ENCODE results near the gene GRIN2D.

The GRIN2D gene

DNA sequence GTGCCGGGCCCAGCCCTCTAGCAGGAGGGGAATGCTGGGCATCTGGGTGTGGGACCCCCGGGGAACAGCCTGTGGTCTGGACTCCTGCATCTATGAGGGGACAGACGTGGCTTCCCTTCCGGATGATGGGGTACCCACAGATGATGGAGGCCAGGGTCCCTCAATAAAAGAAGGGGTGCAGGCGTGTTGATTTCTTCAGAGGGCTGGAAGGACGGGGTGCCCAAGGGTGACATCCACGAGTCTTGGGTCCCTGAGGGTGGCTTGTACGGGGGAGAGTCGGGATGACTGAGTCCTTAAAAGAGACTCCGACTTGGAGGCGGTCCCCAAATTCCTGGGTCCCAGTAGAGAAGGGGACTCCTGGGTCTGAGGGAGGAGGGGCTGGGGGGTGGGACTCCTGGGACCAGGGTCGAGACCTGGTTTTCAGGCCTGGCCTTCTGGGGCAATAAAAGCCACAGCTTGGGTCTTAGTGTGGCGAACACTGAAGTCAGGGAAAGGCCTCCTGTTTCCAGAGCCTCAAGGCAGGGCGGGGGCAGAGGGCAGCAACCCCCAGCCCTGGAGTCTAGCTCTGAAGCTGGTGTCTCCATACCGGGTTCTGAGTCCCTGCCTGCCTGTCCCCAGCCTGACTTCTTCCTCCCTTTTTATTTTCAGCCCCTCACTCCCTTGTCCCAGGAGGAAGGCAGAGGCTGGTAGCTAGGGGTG, 459 bp upstream of the GRIN2D start:
- Histone ChIP-seq H3K9me3 (ENCODE audit: insufficient read depth, low read depth, low read length) (no peaks in the 10 kb centered on the region), H3K4me1 (ENCODE audit: insufficient read depth, low read length) (peaks cover 9% of the 10 kb centered on the region; the same call in 1 of the 2 replicates), H3K27ac (ENCODE audit: low read length) (no peak overlapping the region), H3K9ac (ENCODE audit: low read depth, low read length) (no peak overlapping the region), H3K4me3 (ENCODE audit: low read length) (peak overlapping the region; percentile 58; the same call in 1 of the 2 replicates), H3K36me3 (ENCODE audit: insufficient read depth, low read depth, low read length) (peaks cover 15% of the 10 kb centered on the region), H3K27me3 (ENCODE audit: insufficient read depth, low read length) (peaks cover 57% of the 10 kb centered on the region)

DNA sequence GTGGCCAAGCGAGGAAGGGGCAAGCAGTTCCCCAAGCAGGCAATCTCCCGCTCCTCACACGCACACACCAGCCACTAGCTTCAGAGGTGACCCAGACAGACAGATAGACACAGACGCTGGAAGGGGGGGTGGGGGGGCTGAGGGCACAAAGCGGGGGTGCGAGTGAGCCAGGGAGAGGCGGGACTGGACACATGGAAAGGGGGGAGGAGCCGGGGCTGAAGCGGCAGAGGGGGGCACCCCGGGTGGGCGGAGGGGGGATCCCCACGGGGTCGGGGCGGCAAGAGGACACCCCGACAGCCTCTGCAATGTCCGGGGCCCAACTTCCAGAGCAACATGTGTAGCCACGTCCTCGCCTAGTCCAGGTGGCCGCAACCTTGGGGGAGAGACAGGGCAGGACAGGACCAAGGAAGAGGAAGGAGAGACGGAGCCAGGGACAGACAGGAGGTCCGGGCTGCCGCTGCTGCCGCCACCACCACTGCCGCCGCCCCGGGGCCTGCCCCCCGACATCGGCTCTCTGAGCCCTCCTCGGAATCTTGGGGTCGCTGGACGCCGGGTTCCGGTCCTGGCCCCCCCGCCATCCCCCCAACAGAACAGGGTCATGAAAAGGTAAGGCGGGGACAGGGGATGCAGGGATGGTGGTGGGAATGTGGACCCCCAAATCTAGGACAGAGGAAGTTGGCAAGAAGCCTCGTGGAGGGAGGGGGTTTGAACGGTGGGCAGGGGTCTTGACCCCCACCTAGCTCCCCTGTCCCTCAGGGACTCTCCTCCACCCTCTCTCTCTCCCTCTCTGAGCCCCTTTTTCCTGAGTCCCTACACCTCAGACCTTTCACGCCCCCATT, 1.1 kb downstream of the GRIN2D start:
- Histone ChIP-seq H3K9ac (ENCODE audit: low read depth, low read length) (peak overlapping the region; percentile 41; the same call in 1 of the 2 replicates), H3K27ac (ENCODE audit: low read length) (no peak overlapping the region), H3K4me3 (ENCODE audit: low read length) (peak overlapping the region; percentile 58; the same call in 1 of the 2 replicates), H3K27me3 (ENCODE audit: insufficient read depth, low read length) (peaks cover 60% of the 10 kb centered on the region), H3K36me3 (ENCODE audit: insufficient read depth, low read depth, low read length) (no peaks in the 10 kb centered on the region), H3K9me3 (ENCODE audit: insufficient read depth, low read depth, low read length) (peaks cover 2% of the 10 kb centered on the region; the same call in 1 of the 2 replicates), H3K4me1 (ENCODE audit: insufficient read depth, low read length) (peaks cover 9% of the 10 kb centered on the region; the same call in 1 of the 2 replicates)

DNA sequence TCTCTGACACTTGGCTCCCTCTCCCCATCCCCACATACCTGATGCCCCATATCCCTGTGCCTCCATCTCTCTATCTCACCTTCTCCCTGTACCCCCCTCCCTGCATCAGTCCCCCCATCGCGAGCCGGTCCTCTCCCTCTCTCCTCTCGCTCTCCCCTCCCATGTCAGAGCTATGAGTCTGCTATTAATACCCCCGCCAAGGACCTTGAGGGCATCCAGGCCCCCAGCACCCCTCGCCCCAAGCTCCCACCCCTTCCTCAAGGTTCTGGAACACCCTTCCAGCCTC, 1.6 kb downstream of the GRIN2D start:
- peaks cover 3% of the 10 kb centered on the region; the same call in 1 of the 2 replicates for H3K9me3 ChIP-seq (ENCODE audit: insufficient read depth, low read depth, low read length)
- H3K36me3 ChIP-seq (ENCODE audit: insufficient read depth, low read depth, low read length): no peaks in the 10 kb centered on the region
- no peak overlapping the region for H3K27ac ChIP-seq (ENCODE audit: low read length)
- no peak overlapping the region; the same call in 1 of the 2 replicates for H3K4me3 ChIP-seq (ENCODE audit: low read length)
- H3K27me3 ChIP-seq (ENCODE audit: insufficient read depth, low read length): peaks cover 60% of the 10 kb centered on the region
- H3K4me1 ChIP-seq (ENCODE audit: insufficient read depth, low read length): peaks cover 9% of the 10 kb centered on the region; the same call in 1 of the 2 replicates
- no peak overlapping the region for H3K9ac ChIP-seq (ENCODE audit: low read depth, low read length)

DNA sequence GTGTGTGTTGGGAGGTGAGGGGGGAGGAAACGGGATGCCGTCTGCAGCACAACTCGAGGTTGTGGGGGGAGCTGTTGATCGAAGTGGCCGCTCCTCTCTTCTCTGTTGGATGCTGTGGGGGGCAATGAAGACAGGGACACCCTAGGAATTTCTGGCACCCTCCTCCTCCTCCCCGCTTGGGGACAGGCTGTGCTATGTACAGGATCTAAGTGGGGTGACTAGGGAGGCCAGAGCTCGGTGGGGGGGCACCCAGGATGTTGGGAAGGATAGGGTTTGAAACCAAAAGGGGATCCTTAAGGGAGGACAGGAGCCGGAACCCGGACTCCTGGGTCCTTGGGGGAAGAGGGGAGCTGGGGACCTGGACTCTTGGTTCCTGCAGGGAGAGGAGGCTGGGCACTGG, 2.0 kb downstream of the GRIN2D start:
- H3K27me3 ChIP-seq (ENCODE audit: insufficient read depth, low read length): peaks cover 60% of the 10 kb centered on the region
- H3K4me3 ChIP-seq (ENCODE audit: low read length): no peak overlapping the region
- no peak overlapping the region for H3K9ac ChIP-seq (ENCODE audit: low read depth, low read length)
- H3K4me1 ChIP-seq (ENCODE audit: insufficient read depth, low read length): peaks cover 9% of the 10 kb centered on the region; the same call in 1 of the 2 replicates
- peaks cover 3% of the 10 kb centered on the region; the same call in 1 of the 2 replicates for H3K9me3 ChIP-seq (ENCODE audit: insufficient read depth, low read depth, low read length)
- no peak overlapping the region for H3K27ac ChIP-seq (ENCODE audit: low read length)
- H3K36me3 ChIP-seq (ENCODE audit: insufficient read depth, low read depth, low read length): no peaks in the 10 kb centered on the region

DNA sequence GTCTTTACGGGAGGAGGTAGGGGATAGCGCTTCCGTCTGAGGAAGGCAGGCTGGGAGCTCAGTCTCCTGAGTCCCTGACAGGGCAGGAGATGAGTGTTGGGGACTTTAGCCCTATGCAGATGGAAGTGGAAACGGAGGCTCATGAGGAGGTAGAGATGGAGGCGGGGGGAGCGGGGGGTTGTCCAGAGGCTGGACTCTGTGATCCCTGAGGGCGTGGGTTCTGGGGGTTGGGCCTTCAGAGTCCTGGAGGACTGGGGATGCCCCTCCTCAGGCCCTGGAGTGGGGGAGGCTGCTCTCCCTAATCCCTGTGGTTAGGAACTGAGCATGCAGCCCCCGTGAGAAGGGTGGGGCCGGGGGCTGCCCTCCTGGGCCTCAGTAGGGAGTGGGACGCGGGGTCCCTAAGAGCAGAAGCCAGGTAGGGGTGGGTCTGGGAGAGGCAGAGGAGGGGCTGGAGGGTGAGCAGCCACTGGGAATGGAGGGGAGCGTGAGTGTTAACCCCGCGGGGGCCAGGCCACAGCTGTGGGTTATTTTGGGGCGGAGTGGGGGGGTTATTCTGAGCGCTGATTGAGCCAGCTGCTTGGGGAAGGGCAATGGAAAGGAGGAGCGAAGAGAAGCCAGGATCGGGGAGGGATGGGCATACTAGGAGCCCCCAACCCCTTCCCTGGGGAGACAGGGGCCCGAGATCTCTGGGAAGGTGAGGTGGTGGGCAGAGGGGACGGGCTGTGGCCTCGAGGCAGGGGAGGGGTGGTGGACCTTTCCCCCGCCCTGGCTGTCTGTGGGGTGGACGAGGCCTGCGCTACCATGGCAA, 2.8 kb downstream of the GRIN2D start:
- Histone ChIP-seq H3K27ac (ENCODE audit: low read length) (no peak overlapping the region), H3K9me3 (ENCODE audit: insufficient read depth, low read depth, low read length) (peaks cover 3% of the 10 kb centered on the region; the same call in 1 of the 2 replicates), H3K4me1 (ENCODE audit: insufficient read depth, low read length) (peaks cover 13% of the 10 kb centered on the region; the same call in 1 of the 2 replicates), H3K4me3 (ENCODE audit: low read length) (no peak overlapping the region), H3K27me3 (ENCODE audit: insufficient read depth, low read length) (peaks cover 60% of the 10 kb centered on the region), H3K36me3 (ENCODE audit: insufficient read depth, low read depth, low read length) (no peaks in the 10 kb centered on the region), H3K9ac (ENCODE audit: low read depth, low read length) (no peak overlapping the region)

DNA sequence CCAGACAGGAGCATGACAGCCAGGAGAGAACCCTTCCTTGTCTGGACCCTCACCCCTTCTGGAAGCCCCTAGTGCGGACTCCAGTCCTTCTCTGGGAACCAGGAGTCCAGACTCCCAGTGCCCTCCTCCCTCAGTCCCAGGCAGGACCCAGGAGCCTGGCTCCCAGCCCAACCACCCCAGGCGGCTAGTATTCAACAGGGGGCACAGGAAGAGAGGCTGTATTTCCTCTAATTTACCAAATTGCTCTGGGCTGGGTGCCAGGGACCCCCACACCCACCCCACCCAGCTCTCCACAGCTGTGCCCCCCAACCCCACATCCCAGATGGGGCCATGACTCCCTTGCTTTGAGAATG, 3.3 kb downstream of the GRIN2D start:
- Histone ChIP-seq H3K27ac (ENCODE audit: low read length) (no peak overlapping the region), H3K4me1 (ENCODE audit: insufficient read depth, low read length) (peaks cover 15% of the 10 kb centered on the region; the same call in 1 of the 2 replicates), H3K4me3 (ENCODE audit: low read length) (no peak overlapping the region), H3K9ac (ENCODE audit: low read depth, low read length) (no peak overlapping the region), H3K9me3 (ENCODE audit: insufficient read depth, low read depth, low read length) (peaks cover 3% of the 10 kb centered on the region; the same call in 1 of the 2 replicates), H3K27me3 (ENCODE audit: insufficient read depth, low read length) (peaks cover 60% of the 10 kb centered on the region), H3K36me3 (ENCODE audit: insufficient read depth, low read depth, low read length) (no peaks in the 10 kb centered on the region)

GRCh38 chr19:48397263-48398101, 4.0 kb downstream of the GRIN2D start:
- peak overlapping the region; percentile 69; the same call in 1 of the 2 replicates for H3K9ac ChIP-seq (ENCODE audit: low read depth, low read length)
- peaks cover 3% of the 10 kb centered on the region; the same call in 1 of the 2 replicates for H3K9me3 ChIP-seq (ENCODE audit: insufficient read depth, low read depth, low read length)
- no peak overlapping the region for H3K27ac ChIP-seq (ENCODE audit: low read length)
- H3K4me1 ChIP-seq (ENCODE audit: insufficient read depth, low read length): peaks cover 15% of the 10 kb centered on the region; the same call in 1 of the 2 replicates
- peaks cover 58% of the 10 kb centered on the region for H3K27me3 ChIP-seq (ENCODE audit: insufficient read depth, low read length)
- H3K4me3 ChIP-seq (ENCODE audit: low read length): peak overlapping the region; percentile 73
- H3K36me3 ChIP-seq (ENCODE audit: insufficient read depth, low read depth, low read length): no peaks in the 10 kb centered on the region

- Histone ChIP-seq H3K4me1 (ENCODE audit: insufficient read depth, low read length) (peaks cover 15% of the 10 kb centered on the region; the same call in 1 of the 2 replicates), H3K27ac (ENCODE audit: low read length) (no peak overlapping the region), H3K4me3 (ENCODE audit: low read length) (peak overlapping the region; percentile 73), H3K36me3 (ENCODE audit: insufficient read depth, low read depth, low read length) (no peaks in the 10 kb centered on the region), H3K27me3 (ENCODE audit: insufficient read depth, low read length) (peaks cover 52% of the 10 kb centered on the region), H3K9me3 (ENCODE audit: insufficient read depth, low read depth, low read length) (peaks cover 3% of the 10 kb centered on the region; the same call in 1 of the 2 replicates), H3K9ac (ENCODE audit: low read depth, low read length) (peak overlapping the region; percentile 69; the same call in 1 of the 2 replicates)
Observed at GRCh38 chr19:48398102-48398374, 4.6 kb downstream of the GRIN2D start.

GRCh38 chr19:48398375-48399235, 5.1 kb downstream of the GRIN2D start:
- Histone ChIP-seq H3K9me3 (ENCODE audit: insufficient read depth, low read depth, low read length) (peaks cover 3% of the 10 kb centered on the region; the same call in 1 of the 2 replicates), H3K27ac (ENCODE audit: low read length) (no peak overlapping the region), H3K4me3 (ENCODE audit: low read length) (peak overlapping the region; percentile 73; the same call in 1 of the 2 replicates), H3K27me3 (ENCODE audit: insufficient read depth, low read length) (peaks cover 47% of the 10 kb centered on the region), H3K4me1 (ENCODE audit: insufficient read depth, low read length) (peaks cover 15% of the 10 kb centered on the region; the same call in 1 of the 2 replicates), H3K9ac (ENCODE audit: low read depth, low read length) (peak overlapping the region; percentile 69; the same call in 1 of the 2 replicates), H3K36me3 (ENCODE audit: insufficient read depth, low read depth, low read length) (no peaks in the 10 kb centered on the region)

Data from iPS-20b (cell line).